Natural killer cell (primary cell): ENCODE measurements around the gene SIGLEC9. TPM values are rescaled to one million over a fixed set of nuclear protein-coding genes. Genes with fewer than 3 reads are reported as not detected.

Experiments used
- ATAC-seq, 3 donors: fragments of 150-1000 bp in 2 of 3; fragments of 200-7000 bp in 1 of 3; cut with Tn5 transposase; 1 replicate in 1 of 3; 2 replicates in 2 of 3; pipeline ENCODE4 v1.10.0; 2021; ENCODE audit warnings: mild to moderate bottlenecking in 2 of 3, moderate library complexity in 2 of 3
- DNase-seq, 2 donors: peaks; one replicate each; pipeline versions ENCODE4 v3.0.0 to v3.0.0-alpha.2; 2013 to 2021; ENCODE audit warnings: mixed read lengths in 1 of 2
- H3K27ac ChIP-seq: one replicate; pipeline ENCODE4 v1.5.1; 2013; ENCODE audit warnings: mild to moderate bottlenecking, low read length
- H3K27me3 ChIP-seq: one replicate; pipeline ENCODE4 v1.6.1; 2013; ENCODE audit warnings: low read length; ENCODE audit not compliant: control insufficient read depth, insufficient read depth
- H3K36me3 ChIP-seq: one replicate; pipeline ENCODE4 v1.6.1; 2013; ENCODE audit warnings: low read length; ENCODE audit not compliant: control insufficient read depth, insufficient read depth
- H3K4me1 ChIP-seq: one replicate; pipeline ENCODE4 v1.6.1; 2013; ENCODE audit warnings: low read length; ENCODE audit not compliant: control insufficient read depth, insufficient read depth
- H3K4me3 ChIP-seq: one replicate; pipeline ENCODE4 v1.5.1; 2013; ENCODE audit warnings: low read length
- H3K9me3 ChIP-seq: one replicate; pipeline ENCODE4 v1.6.1; 2013; ENCODE audit warnings: low read length; ENCODE audit not compliant: control insufficient read depth, insufficient read depth
- H3K27ac Mint-ChIP-seq, 2 donors: one replicate each; pipeline ENCODE4 v1.8.0; 2022; ENCODE audit warnings: mild to moderate bottlenecking in 2 of 2, mixed read lengths in 2 of 2, moderate library complexity in 1 of 2
- H3K27me3 Mint-ChIP-seq, 2 donors: one replicate each; pipeline ENCODE4 v1.8.0; 2022; ENCODE audit warnings: low read depth in 2 of 2, mixed read lengths in 2 of 2
- H3K36me3 Mint-ChIP-seq: one replicate; pipeline ENCODE4 v1.8.0; 2022; ENCODE audit warnings: mixed read lengths
- H3K4me1 Mint-ChIP-seq, 2 donors: one replicate each; pipeline ENCODE4 v1.8.0; 2022; ENCODE audit warnings: mixed read lengths in 2 of 2
- H3K4me3 Mint-ChIP-seq: one replicate; pipeline ENCODE4 v1.8.0; 2022; ENCODE audit warnings: mild to moderate bottlenecking, moderate library complexity, mixed read lengths
- H3K9me3 Mint-ChIP-seq, 2 donors: one replicate each; pipeline ENCODE4 v1.8.0; 2022; ENCODE audit warnings: mixed read lengths in 2 of 2
- WGBS: methylation state at CpG from one replicate; pipeline ENCODE4 v1.1.7; 2013; ENCODE audit warnings: missing lambda C conversion rate; ENCODE audit not compliant: insufficient coverage; 5-methylcytosine and 5-hydroxymethylcytosine counted together
- intact Hi-C: fragments of 100-400 bp; cut with micrococcal nuclease; formaldehyde crosslinking; loops from one replicate; pipeline ENCODE4 v1.14.2; 2022
- total RNA-seq, 4 donors: library from RNA; stranded (reverse); fragments of 120-200 nt in 1 of 4; gene quantifications; one replicate each; pipeline versions ENCODE4 v1.2.3 to v1.2.4, GENCODE V29; 2013 to 2022
- TF ChIP-seq, protein P1 (sequence below): fragments of 200-600 bp; IDR thresholded peaks from one replicate; pipeline ENCODE4 v1.8.0; 2022; ENCODE audit warnings: antibody characterized with exemption

The SIGLEC9 gene
- total RNA-seq, 3 donors from 2014 or later (not counting 1 experiment from before 2014, with no cell fraction given), result 13.0 to 15.3 (median 13.8) TPM

- Mint-ChIP-seq H3K36me3 (no peaks in the 10 kb centered on the region), H3K4me3 (peak overlapping the region; percentile 43), H3K27ac (peak overlapping the region; percentile 47 to 48), H3K9me3 (no peaks in the 10 kb centered on the region), H3K27me3 (no peaks in the 10 kb centered on the region), H3K4me1 (peaks cover 39 to 50% of the 10 kb centered on the region in 2 donors)
- intact Hi-C loops, result loop anchor here (1.0 kb wide), 2 partner anchors 11 to 101 kb away; no protein-coding TSS in a partner anchor
- ATAC-seq, result peak; percentile 87 to 91 (median 87)
- Histone ChIP-seq H3K4me3 (no peak overlapping the region), H3K27me3 (no peaks in the 10 kb centered on the region), H3K4me1 (peaks cover 10% of the 10 kb centered on the region), H3K36me3 (peaks cover 25% of the 10 kb centered on the region), H3K27ac (no peak overlapping the region), H3K9me3 (no peaks in the 10 kb centered on the region)
- peak; percentile 78 to 83 for DNase-seq
- WGBS, result 24% methylated on average over 5 of the region's 7 CpGs
- TF ChIP-seq, protein P1, sequence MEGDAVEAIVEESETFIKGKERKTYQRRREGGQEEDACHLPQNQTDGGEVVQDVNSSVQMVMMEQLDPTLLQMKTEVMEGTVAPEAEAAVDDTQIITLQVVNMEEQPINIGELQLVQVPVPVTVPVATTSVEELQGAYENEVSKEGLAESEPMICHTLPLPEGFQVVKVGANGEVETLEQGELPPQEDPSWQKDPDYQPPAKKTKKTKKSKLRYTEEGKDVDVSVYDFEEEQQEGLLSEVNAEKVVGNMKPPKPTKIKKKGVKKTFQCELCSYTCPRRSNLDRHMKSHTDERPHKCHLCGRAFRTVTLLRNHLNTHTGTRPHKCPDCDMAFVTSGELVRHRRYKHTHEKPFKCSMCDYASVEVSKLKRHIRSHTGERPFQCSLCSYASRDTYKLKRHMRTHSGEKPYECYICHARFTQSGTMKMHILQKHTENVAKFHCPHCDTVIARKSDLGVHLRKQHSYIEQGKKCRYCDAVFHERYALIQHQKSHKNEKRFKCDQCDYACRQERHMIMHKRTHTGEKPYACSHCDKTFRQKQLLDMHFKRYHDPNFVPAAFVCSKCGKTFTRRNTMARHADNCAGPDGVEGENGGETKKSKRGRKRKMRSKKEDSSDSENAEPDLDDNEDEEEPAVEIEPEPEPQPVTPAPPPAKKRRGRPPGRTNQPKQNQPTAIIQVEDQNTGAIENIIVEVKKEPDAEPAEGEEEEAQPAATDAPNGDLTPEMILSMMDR, result peak; percentile 99
Measured at GRCh38 chr19:51158474-51159129, 33.9 kb downstream of the SIGLEC9 start.

DNA sequence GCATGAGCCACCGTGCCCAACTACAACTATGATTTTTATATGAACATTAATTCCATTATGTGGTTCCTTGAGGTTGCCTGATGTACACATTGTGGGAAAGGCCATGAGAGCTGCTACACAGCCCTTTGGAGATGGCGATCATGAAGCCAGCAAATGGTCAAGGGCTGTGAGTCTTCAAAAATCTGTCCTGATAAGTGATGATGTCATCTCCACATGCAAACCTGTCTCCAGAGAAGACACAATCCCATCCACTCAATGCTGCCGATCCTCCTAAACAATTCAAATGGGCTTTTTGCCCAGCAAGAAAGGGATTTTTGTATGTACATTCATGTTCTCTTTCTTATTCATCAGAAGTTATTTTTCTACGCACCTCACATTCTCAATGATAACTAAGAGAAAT is 35.0 kb downstream of the SIGLEC9 start:
- TF ChIP-seq, protein P1, result no peak
- Mint-ChIP-seq H3K27ac (no peak overlapping the region), H3K27me3 (no peaks in the 10 kb centered on the region), H3K36me3 (no peaks in the 10 kb centered on the region), H3K4me3 (no peak overlapping the region), H3K4me1 (peaks cover 45 to 57% of the 10 kb centered on the region in 2 donors), H3K9me3 (no peaks in the 10 kb centered on the region)
- ATAC-seq (no peak), DNase-seq (no peak)
- H3K4me1 ChIP-seq, result peaks cover 10% of the 10 kb centered on the region
- 89% methylated on average over 3 of the region's 4 CpGs for WGBS
- H3K27me3 ChIP-seq, result no peaks in the 10 kb centered on the region
- H3K4me3 ChIP-seq, result no peak overlapping the region
- H3K27ac ChIP-seq, result no peak overlapping the region
- H3K36me3 ChIP-seq, result peaks cover 14% of the 10 kb centered on the region
- intact Hi-C loops, result no loop called here
- no peaks in the 10 kb centered on the region for H3K9me3 ChIP-seq

GRCh38 chr19:51161266-51161665 is 36.6 kb downstream of the SIGLEC9 start:
- Mint-ChIP-seq H3K36me3 (no peaks in the 10 kb centered on the region), H3K27me3 (no peaks in the 10 kb centered on the region), H3K4me3 (no peak overlapping the region), H3K4me1 (peaks cover 53 to 55% of the 10 kb centered on the region in 2 donors), H3K9me3 (no peaks in the 10 kb centered on the region), H3K27ac (peak overlapping the region in 1 of 2 donors; percentile 18)
- Histone ChIP-seq H3K27me3 (no peaks in the 10 kb centered on the region), H3K36me3 (peaks cover 6% of the 10 kb centered on the region), H3K9me3 (no peaks in the 10 kb centered on the region), H3K4me1 (peaks cover 14% of the 10 kb centered on the region), H3K4me3 (no peak overlapping the region), H3K27ac (no peak overlapping the region)
- ATAC-seq (no peak), DNase-seq (no peak)
- TF ChIP-seq, protein P1, result no peak
- intact Hi-C loops, result no loop called here
- WGBS, result 88% methylated on average over 1 of the region's 1 CpG
